GM12878 (cell line): ENCODE data around the gene TMEM217. TPM values are rescaled to one million over a fixed set of nuclear protein-coding genes. Genes with fewer than 3 reads are reported as not detected.

Source experiments
- ATAC-seq: fragments of 200-7000 bp; cut with Tn5 transposase; 3 replicates; pipeline ENCODE4 v1.9.1; 2020; ENCODE audit warnings: mild to moderate bottlenecking, moderate library complexity
- BruUV-seq: library from RNA; stranded (reverse); fragments of 400-500 nt; replicated peaks from 2 replicates; lab custom pipeline; 2021; lab: Mats Ljungman, UMichigan
- CTCF ChIA-PET: fragments of 300-600 bp; sonication (Branson Sonifier 250); formaldehyde crosslinking; extraction: SDS; loops from one replicate; lab custom pipeline; 2021; ENCODE audit warnings: inconsistent platforms; lab: Yijun Ruan, JAX
- POLR2A ChIA-PET: fragments of 350-600 bp; formaldehyde crosslinking; extraction: SDS; loops from one replicate; lab custom pipeline; 2021; ENCODE audit warnings: inconsistent platforms; lab: Charles Lee
- RAD21 ChIA-PET: fragments of 300-600 bp; sonication (Branson Sonifier 250); formaldehyde crosslinking; loops from one replicate; lab custom pipeline; 2023; ENCODE audit warnings: antibody characterized with exemption; ENCODE audit not compliant: unreplicated experiment; lab: Charles Lee
- SMC1A ChIA-PET: fragments of 300-600 bp; sonication (Branson Sonifier 250); formaldehyde crosslinking; loops from one replicate; lab custom pipeline; 2023; ENCODE audit not compliant: unreplicated experiment, uncharacterized antibody; lab: Charles Lee
- DNase-seq: peaks from one replicate; pipeline ENCODE4 v3.0.0-alpha.2; 2011; ENCODE audit warnings: low read depth, low spot score
- FAIRE-seq: peaks from 3 replicates; lab custom pipeline; 2011; peaks lifted over from hg19 to GRCh38; lab: Jason Lieb, UNC
- H2AFZ ChIP-seq: 2 replicates; pipeline ENCODE4 v1.6.0; 2011; ENCODE audit warnings: low read depth, low read length, control low read depth; ENCODE audit not compliant: control insufficient read depth
- H3K27ac ChIP-seq: 2 replicates; pipeline ENCODE4 v1.5.1; 2011; ENCODE audit warnings: control low read depth; ENCODE audit not compliant: control insufficient read depth, insufficient read depth
- H3K27me3 ChIP-seq, 2 experiments: replicated peaks in 1 of 2; 2 replicates each; pipeline versions ENCODE4 v1.6.0 to v1.6.1; 2011; ENCODE audit warnings: low read length in 1 of 2; ENCODE audit not compliant: control insufficient read depth in 2 of 2, insufficient read depth in 2 of 2
- H3K36me3 ChIP-seq, 2 experiments: 2 replicates each; pipeline ENCODE4 v1.5.1; 2011; ENCODE audit warnings: low read length in 1 of 2; ENCODE audit not compliant: control insufficient read depth in 2 of 2, insufficient read depth in 2 of 2
- H3K4me1 ChIP-seq: 2 replicates; pipeline ENCODE4 v1.6.1; 2011; ENCODE audit warnings: mild to moderate bottlenecking, low read length, moderate library complexity, mixed read lengths; ENCODE audit not compliant: control insufficient read depth, insufficient read depth
- H3K4me2 ChIP-seq: 2 replicates; pipeline ENCODE4 v1.6.0; 2011; ENCODE audit warnings: control low read depth; ENCODE audit not compliant: control insufficient read depth, insufficient read depth
- H3K4me3 ChIP-seq: fragments of 200-600 bp; sonication (generic); 2 replicates; pipeline ENCODE4 v1.5.1; 2016
- H3K79me2 ChIP-seq: 2 replicates; pipeline ENCODE4 v1.6.0; 2011; ENCODE audit warnings: low read length; ENCODE audit not compliant: control insufficient read depth, insufficient read depth
- H3K9ac ChIP-seq: 2 replicates; pipeline ENCODE4 v1.8.0; 2011; ENCODE audit warnings: low read length, control low read depth, mixed read lengths; ENCODE audit not compliant: control insufficient read depth, insufficient read depth
- H3K9me3 ChIP-seq: replicated peaks from 3 replicates; pipeline ENCODE4 v1.5.1; 2011; ENCODE audit warnings: mild to moderate bottlenecking, low read length; ENCODE audit not compliant: control insufficient read depth, insufficient read depth
- H4K20me1 ChIP-seq: 2 replicates; pipeline ENCODE4 v1.6.0; 2011; ENCODE audit not compliant: control insufficient read depth, insufficient read depth
- ATF2 ChIP-seq: IDR thresholded peaks from 2 replicates; pipeline ENCODE4 v1.6.1; 2012; ENCODE audit warnings: low read length, inconsistent platforms
- CREB1 ChIP-seq: IDR thresholded peaks from 2 replicates; pipeline ENCODE4 v1.6.1; 2012; ENCODE audit warnings: low read depth, mild to moderate bottlenecking, inconsistent platforms
- EED ChIP-seq: sonication (generic); IDR thresholded peaks from 2 replicates; pipeline ENCODE4 v1.6.1; 2016; ENCODE audit warnings: antibody characterized with exemption, low read depth
- ETV6 ChIP-seq, 2 experiments: fragments of 450-650 bp in 1 of 2; IDR thresholded peaks in 1 of 2; conservative IDR thresholded peaks in 1 of 2; 2 replicates each; pipeline ENCODE4 v1.6.1; 2014; ENCODE audit warnings: antibody characterized with exemption in 1 of 2, borderline replicate concordance in 1 of 2, low read depth in 1 of 2, mild to moderate bottlenecking in 1 of 2, moderate library complexity in 1 of 2
- FOXM1 ChIP-seq: IDR thresholded peaks from 2 replicates; pipeline ENCODE4 v1.6.1; 2012; ENCODE audit warnings: low read depth, mild to moderate bottlenecking, inconsistent platforms, low read length, moderate library complexity
- GABPA ChIP-seq: IDR thresholded peaks from 2 replicates; pipeline ENCODE4 v1.6.1; 2014; ENCODE audit warnings: antibody characterized with exemption, low read depth, mild to moderate bottlenecking, inconsistent platforms
- IKZF2 ChIP-seq, 2 experiments: fragments of 450-650 bp; IDR thresholded peaks; 2 replicates each; pipeline ENCODE4 v1.6.1; 2017; ENCODE audit warnings: mild to moderate bottlenecking in 2 of 2, moderate library complexity in 2 of 2
- IRF3 ChIP-seq: fragments of 450-650 bp; IDR thresholded peaks from 2 replicates; pipeline ENCODE4 v1.6.1; 2014; ENCODE audit warnings: mild to moderate bottlenecking
- JUNB ChIP-seq: IDR thresholded peaks from 2 replicates; pipeline ENCODE4 v1.6.1; 2016; ENCODE audit warnings: antibody characterized with exemption, mild to moderate bottlenecking
- MEF2A ChIP-seq: IDR thresholded peaks from 2 replicates; pipeline ENCODE4 v1.6.1; 2011; ENCODE audit warnings: low read depth, mild to moderate bottlenecking, low read length, moderate library complexity; ENCODE audit not compliant: insufficient read depth
- NFIC ChIP-seq: IDR thresholded peaks from 2 replicates; pipeline ENCODE4 v1.6.1; 2012; ENCODE audit warnings: low read depth, mild to moderate bottlenecking, inconsistent platforms, low read length, moderate library complexity
- NRF1 ChIP-seq: conservative IDR thresholded peaks from 2 replicates; pipeline ENCODE4 v1.6.1; 2011; ENCODE audit warnings: mild to moderate bottlenecking, low read depth, low read length, improper control_type of control experiment
- PML ChIP-seq: IDR thresholded peaks from 2 replicates; pipeline ENCODE4 v1.6.1; 2012; ENCODE audit warnings: low read length, inconsistent platforms
- POLR2AphosphoS5 ChIP-seq: IDR thresholded peaks from 2 replicates; pipeline ENCODE4 v1.6.1; 2011; ENCODE audit warnings: mild to moderate bottlenecking, low read length, inconsistent platforms
- RCOR1 ChIP-seq: conservative IDR thresholded peaks from 2 replicates; pipeline ENCODE4 v1.6.1; 2012; ENCODE audit warnings: low read depth, low read length, improper control_type of control experiment
- REST ChIP-seq: IDR thresholded peaks from 2 replicates; pipeline ENCODE4 v1.6.1; 2012; ENCODE audit warnings: mild to moderate bottlenecking, low read depth, low read length
- RUNX3 ChIP-seq: IDR thresholded peaks from 2 replicates; pipeline ENCODE4 v1.6.1; 2012; ENCODE audit warnings: low read length, inconsistent platforms
- SREBF1 ChIP-seq: IDR thresholded peaks from 2 replicates; pipeline ENCODE4 v1.6.1; 2012; ENCODE audit warnings: mild to moderate bottlenecking, low read length
- TAF1 ChIP-seq: IDR thresholded peaks from 2 replicates; pipeline ENCODE4 v1.6.1; 2011; ENCODE audit warnings: mild to moderate bottlenecking, low read depth, low read length, borderline replicate concordance
- YBX1 ChIP-seq: fragments of 450-650 bp; IDR thresholded peaks from 2 replicates; pipeline ENCODE4 v1.6.1; 2016; ENCODE audit warnings: antibody characterized with exemption
- WGBS: methylation state at CpG from one replicate; pipeline ENCODE4 v1.1.6; 2016; ENCODE audit warnings: low lambda C conversion rate; ENCODE audit not compliant: insufficient replicate concordance, insufficient coverage; ENCODE audit errors: missing lambda C conversion rate; 5-methylcytosine and 5-hydroxymethylcytosine counted together
- in situ Hi-C: fragments of 300-500 bp; cut with MboI; formaldehyde crosslinking; loops from 9 replicates; pipeline ENCODE4 v1.14.3; 2018; ENCODE audit warnings: mixed read lengths
- intact Hi-C: fragments of 100-400 bp; cut with micrococcal nuclease; formaldehyde crosslinking; loops from one replicate; pipeline ENCODE4 v1.14.2; 2022; ENCODE audit not compliant: unreplicated experiment
- polyA plus RNA-seq, 11 experiments: library from polyadenylated mRNA; depleted of rRNA in 4 of 11; unstranded in 6 of 11; stranded (reverse) in 5 of 11; fragments of >200 nt; fragmentation: Nextera tagmentation in 4 of 11; fragmentation: Illumina TruSeq in 1 of 11; extraction: Ambion mirVana in 4 of 11; extraction: Trizol in 1 of 11; gene quantifications; 1 replicate in 1 of 11; 2 replicates in 10 of 11; pipeline versions ENCODE4 v1.2.1 to v1.2.3, GENCODE V29; 2011 to 2016; ENCODE audit warnings: inconsistent platforms in 2 of 11, missing spikeins in 2 of 11, low read depth in 1 of 11
- total RNA-seq, 4 experiments: library from RNA; depleted of rRNA in 3 of 4; stranded (reverse); fragments of >200 nt in 3 of 4; fragmentation: Illumina TruSeq in 1 of 4; extraction: Trizol in 1 of 4; gene quantifications; 2 replicates each; pipeline versions ENCODE4 v1.2.1 to v1.2.3, GENCODE V29; 2013 to 2021

Gene TMEM217
- total and polyA plus RNA-seq, 10 of the 15 experiments (the other 5 are each of a cell fraction or from before 2014, with no cell fraction given): 1.3 to 4.5 (median 2.3) TPM

- no peak overlapping the region for H2AFZ ChIP-seq
- no peak for DNase-seq
- H3K9me3 ChIP-seq: no peaks in the 10 kb centered on the region
- in situ Hi-C loops: no loop called here
- no peaks in the 10 kb centered on the region for H3K36me3 ChIP-seq
- ChIA-PET POLR2A (interaction anchor here (0.6 kb wide), 1 partner anchor 129 kb away, joined by 4 read pairs; no protein-coding TSS in a partner anchor), SMC1A (interaction anchor here (0.6 to 3.0 kb wide), 6 partner anchors 8 to 35 kb away, joined by 3 to 12 read pairs (median 4); no protein-coding TSS in a partner anchor), CTCF (no interaction called here), RAD21 (interaction anchor here (1.0 to 1.9 kb wide), 3 partner anchors 20 to 253 kb away, joined by 3 to 5 read pairs (median 4); no protein-coding TSS in a partner anchor)
- peak overlapping the region; percentile 97; the same call in 1 of the 2 replicates for H3K9ac ChIP-seq
- intact Hi-C loops: no loop called here
- H4K20me1 ChIP-seq: no peaks in the 10 kb centered on the region
- peak overlapping the region; percentile 49; the same call in 1 of the 2 replicates for H3K4me3 ChIP-seq
- H3K79me2 ChIP-seq: peaks cover 50% of the 10 kb centered on the region
- H3K27me3 ChIP-seq: no peaks in the 10 kb centered on the region
- BruUV-seq: no TSS peak
- peak overlapping the region; percentile 71 for H3K4me2 ChIP-seq
- H3K27ac ChIP-seq: peak overlapping the region; percentile 95
- peak; percentile 23 for FAIRE-seq
- H3K4me1 ChIP-seq: peaks cover 11% of the 10 kb centered on the region
- ATAC-seq: peak; percentile 10
- 0% methylated on average over 2 of the region's 2 CpGs for WGBS
- TF ChIP-seq IRF3 (no peak), ATF2 (peak; percentile 20; the same call in 1 of the 2 replicates), CREB1 (peak; percentile 24; the same call in 1 of the 2 replicates), JUNB (peak; percentile 78), GABPA (0 out of 2 replicates have a peak, but pooled peaks have one; percentile 40), MEF2A (peak; percentile 41; the same call in 1 of the 2 replicates), NFIC (peak; percentile 87), IKZF2 (IDR thresholded peaks at IDR 0.05) (0 out of 4 replicates have a peak, but pooled peaks of 1 of the 2 experiments have one; percentile 25), REST (0 out of 2 replicates have a peak, but pooled peaks have one; percentile 27), EED (no peak), RUNX3 (0 out of 2 replicates have a peak, but pooled peaks have one; percentile 8), NRF1 (no peak), ETV6 (conservative IDR thresholded peaks at IDR 0.05 in 1 of 2, IDR thresholded peaks at IDR 0.05 in 1 of 2; ENCODE audit: borderline replicate concordance in 1 of 2, low read depth in 1 of 2) (peak in 1 of 2 experiments; percentile 50; a peak in 1 of 4 replicates), POLR2AphosphoS5 (0 out of 2 replicates have a peak, but pooled peaks have one; percentile 28), PML (no peak), TAF1 (peak; percentile 69; the same call in 1 of the 2 replicates), RCOR1 (no peak), YBX1 (no peak), SREBF1 (no peak), FOXM1 (peak; percentile 70; the same call in 1 of the 2 replicates)
Observed at GRCh38 chr6:37260040-37260439, 2.1 kb upstream of the TMEM217 start.
